WI38 (cell line): ENCODE data around the gene ATG5.

Source experiments
- H3K4me3 ChIP-seq: 2 replicates; pipeline ENCODE4 v1.5.1; 2011; ENCODE audit warnings: low read depth, mild to moderate bottlenecking, control low read depth, low read length
- TF ChIP-seq, protein P1 (sequence below): IDR thresholded peaks from 2 replicates; pipeline ENCODE4 v1.5.1; 2012; ENCODE audit warnings: low read depth, mild to moderate bottlenecking, control low read depth, low read length

Gene ATG5

DNA sequence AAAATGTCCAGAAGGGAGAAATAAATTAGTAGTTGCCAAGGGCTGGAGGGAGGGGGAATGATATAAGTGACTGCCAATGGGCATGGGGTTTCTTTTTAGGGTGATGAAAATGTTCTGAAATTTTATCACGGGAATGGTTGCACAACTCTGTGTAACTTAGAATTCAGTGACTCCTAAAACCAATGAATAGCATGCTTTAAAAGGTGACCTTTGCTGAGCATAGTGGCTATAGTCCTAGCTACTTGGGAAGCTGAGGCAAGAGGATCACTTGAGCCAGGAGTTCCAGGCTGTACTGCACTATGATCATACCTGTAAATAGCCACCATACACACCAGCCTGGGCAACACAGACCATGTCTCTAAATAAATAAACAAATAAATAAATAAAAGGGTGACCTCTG is 109.0 kb downstream of the ATG5 start:
- no peak overlapping the region for H3K4me3 ChIP-seq
- TF ChIP-seq, protein P1, sequence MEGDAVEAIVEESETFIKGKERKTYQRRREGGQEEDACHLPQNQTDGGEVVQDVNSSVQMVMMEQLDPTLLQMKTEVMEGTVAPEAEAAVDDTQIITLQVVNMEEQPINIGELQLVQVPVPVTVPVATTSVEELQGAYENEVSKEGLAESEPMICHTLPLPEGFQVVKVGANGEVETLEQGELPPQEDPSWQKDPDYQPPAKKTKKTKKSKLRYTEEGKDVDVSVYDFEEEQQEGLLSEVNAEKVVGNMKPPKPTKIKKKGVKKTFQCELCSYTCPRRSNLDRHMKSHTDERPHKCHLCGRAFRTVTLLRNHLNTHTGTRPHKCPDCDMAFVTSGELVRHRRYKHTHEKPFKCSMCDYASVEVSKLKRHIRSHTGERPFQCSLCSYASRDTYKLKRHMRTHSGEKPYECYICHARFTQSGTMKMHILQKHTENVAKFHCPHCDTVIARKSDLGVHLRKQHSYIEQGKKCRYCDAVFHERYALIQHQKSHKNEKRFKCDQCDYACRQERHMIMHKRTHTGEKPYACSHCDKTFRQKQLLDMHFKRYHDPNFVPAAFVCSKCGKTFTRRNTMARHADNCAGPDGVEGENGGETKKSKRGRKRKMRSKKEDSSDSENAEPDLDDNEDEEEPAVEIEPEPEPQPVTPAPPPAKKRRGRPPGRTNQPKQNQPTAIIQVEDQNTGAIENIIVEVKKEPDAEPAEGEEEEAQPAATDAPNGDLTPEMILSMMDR, result no peak

DNA sequence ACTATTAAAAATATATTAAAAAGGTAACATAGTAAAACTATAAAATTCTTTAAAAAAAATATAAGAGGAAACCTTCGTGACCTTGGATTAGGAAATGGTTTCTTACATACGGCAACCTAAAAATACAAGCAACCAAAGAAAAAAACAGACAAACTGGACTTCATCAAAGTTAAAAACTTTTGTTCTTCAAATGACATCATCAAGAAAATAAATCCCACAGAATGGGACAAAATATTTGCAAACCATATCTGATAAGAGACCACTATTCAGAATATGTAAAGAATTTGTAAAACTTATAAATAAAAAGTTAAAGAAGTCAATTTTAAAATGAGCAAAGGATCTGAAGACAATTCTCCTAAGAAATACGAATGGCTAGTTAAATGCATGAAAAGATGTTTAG is 110.0 kb downstream of the ATG5 start:
- TF ChIP-seq, protein P1, result no peak
- no peak overlapping the region for H3K4me3 ChIP-seq

DNA sequence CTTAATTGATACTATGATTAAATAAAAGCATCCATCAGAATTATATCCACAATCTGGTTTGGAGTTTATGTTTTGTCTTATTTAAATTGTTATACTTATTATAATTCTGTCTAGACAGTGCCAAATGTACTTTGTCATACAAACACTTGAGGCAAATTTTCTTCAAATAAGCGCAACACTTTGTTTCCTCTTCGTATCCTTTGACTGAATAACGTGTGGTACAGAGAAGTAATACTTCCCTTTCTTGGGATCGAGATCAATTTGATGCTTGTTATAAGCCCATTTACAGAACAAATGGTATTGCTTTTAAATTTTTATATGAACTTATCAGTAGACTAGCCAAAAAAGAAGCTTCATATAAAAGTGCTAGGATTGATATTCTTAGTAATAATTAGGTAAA is 111.0 kb downstream of the ATG5 start:
- H3K4me3 ChIP-seq, result no peak overlapping the region
- TF ChIP-seq, protein P1, result no peak

DNA sequence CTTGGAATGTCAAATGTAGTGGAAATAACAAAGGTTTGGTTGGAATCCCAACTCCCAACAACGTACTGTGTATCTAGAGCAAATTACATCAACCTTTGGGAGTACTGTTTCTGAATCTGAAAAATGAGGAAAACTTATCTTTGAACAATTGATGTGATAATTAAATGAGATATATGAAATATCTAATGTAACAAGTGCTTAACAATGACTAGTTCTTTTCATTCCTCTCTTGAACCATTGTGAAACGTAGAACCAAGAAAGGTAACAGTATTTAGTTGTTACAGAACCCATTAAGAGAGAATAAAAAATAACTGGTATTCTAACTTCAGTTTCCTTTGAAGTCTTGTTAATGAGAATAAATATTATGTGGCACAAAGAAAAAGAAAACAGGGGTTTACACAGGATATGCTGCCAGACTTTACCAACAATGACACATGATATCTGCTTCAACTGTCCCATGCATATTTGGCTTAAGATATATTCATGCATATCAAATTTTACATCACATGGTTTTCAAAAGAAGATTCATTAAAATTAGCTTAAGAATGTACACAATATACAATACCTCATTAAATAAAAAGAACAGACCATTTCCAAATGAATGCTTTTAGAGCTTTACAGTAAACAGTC is 111.8 kb downstream of the ATG5 start:
- no peak overlapping the region for H3K4me3 ChIP-seq
- TF ChIP-seq, protein P1, result no peak

DNA sequence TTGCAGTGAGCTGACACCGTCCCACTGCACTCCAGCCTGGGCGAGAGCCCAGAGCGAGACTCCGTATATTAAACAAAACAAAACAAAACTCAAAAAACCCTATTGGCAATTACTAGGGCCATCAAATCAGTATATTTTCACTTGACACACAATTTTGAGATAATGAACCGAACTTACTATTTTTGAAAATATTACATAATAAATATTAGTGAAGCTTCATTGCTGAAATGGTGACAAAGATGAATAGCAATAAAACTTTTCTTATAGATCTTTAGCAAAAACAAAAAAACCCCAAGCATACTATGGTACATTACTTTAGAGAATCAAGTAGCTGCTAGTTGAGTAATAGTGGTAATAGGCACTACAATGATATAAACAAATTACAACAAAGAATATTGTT is 113.0 kb downstream of the ATG5 start:
- H3K4me3 ChIP-seq, result no peak overlapping the region
- TF ChIP-seq, protein P1, result no peak

DNA sequence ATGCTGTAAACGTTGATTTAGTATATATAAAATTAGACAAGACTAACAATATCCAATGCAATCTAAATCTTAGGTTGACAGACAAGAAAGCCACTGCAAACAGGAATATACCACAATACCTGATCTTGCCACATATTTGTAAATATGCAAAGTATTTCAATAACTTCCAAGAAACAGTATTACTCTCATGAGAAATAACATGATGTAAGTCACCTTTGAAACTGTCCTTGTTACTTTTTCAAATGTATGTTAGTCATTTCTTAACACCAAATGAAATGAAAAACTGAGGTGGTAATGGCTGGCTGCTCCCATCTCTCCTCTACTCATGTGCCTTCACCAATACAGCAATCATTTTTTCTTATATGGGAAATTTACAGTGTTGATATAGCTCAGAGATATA is 118.7 kb downstream of the ATG5 start:
- no peak overlapping the region for H3K4me3 ChIP-seq
- TF ChIP-seq, protein P1, result no peak

DNA sequence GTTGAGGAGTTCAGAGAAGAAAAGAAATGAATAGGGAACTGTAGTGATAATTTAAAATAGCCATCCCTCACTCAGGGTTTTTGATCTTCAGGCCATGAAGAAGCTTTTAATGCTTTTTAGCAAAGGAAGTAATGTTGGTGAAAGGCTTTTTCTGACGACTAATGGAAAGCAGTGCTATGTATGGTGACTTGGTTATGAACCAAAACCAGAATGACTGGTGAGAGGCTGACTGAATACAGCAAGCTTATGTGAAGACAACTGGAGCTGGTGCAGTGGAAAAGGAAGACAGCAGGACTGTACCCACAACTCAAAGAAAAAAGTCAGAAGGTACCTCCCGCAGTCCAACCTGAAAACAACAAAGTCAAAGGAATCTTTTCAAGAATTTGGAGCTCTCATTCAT is 120.6 kb downstream of the ATG5 start:
- H3K4me3 ChIP-seq, result no peak overlapping the region

More for the DNA sequence above, 120.6 kb downstream of the ATG5 start:
- TF ChIP-seq, protein P1, result no peak
